SK-N-SH (cell line): ENCODE data around the gene SLCO1B3. TPM values are rescaled to one million over a fixed set of nuclear protein-coding genes. Genes with fewer than 3 reads are reported as not detected.

Experiments used
- CTCF ChIA-PET: fragments of 300-600, 350-600 bp; formaldehyde crosslinking; extraction: SDS; loops from one replicate; lab custom pipeline; 2021; lab: Yijun Ruan, JAX
- POLR2A ChIA-PET: fragments of 350-600 bp; sonication (Branson Sonifier 250); formaldehyde crosslinking; extraction: SDS; loops from one replicate; lab custom pipeline; 2020; ENCODE audit warnings: antibody characterized with exemption, inconsistent platforms; lab: Yijun Ruan, JAX
- DNase-seq: peaks from one replicate; pipeline ENCODE4 v3.0.0; 2012
- H2AFZ ChIP-seq: fragments of 200-600 bp; sonication (generic); 2 replicates; pipeline ENCODE4 v1.8.1; 2016; ENCODE audit warnings: antibody characterized with exemption, mild to moderate bottlenecking, low read depth
- H3F3A ChIP-seq: fragments of 200-600 bp; sonication (generic); replicated peaks from 2 replicates; pipeline ENCODE3; 2016; ENCODE audit warnings: antibody characterized with exemption, mild to moderate bottlenecking; ENCODE audit not compliant: insufficient read depth
- H3K27ac ChIP-seq, 2 experiments: fragments of 200-500 bp in 1 of 2; fragments of 200-600 bp in 1 of 2; sonication (Bioruptor generic) in 1 of 2; sonication (generic), shearing (Covaris generic) in 1 of 2; 2 replicates each; pipeline versions ENCODE4 v1.5.1 to v1.6.1; 2014 to 2016; ENCODE audit warnings: low read depth in 2 of 2, inconsistent platforms in 1 of 2, low read length in 1 of 2, mild to moderate bottlenecking in 1 of 2, mixed read lengths in 1 of 2
- H3K27me3 ChIP-seq: fragments of 200-600 bp; sonication (generic), shearing (Covaris generic); 2 replicates; pipeline ENCODE4 v1.6.1; 2016; ENCODE audit warnings: mixed run types; ENCODE audit not compliant: insufficient read depth
- H3K36me3 ChIP-seq, 2 experiments: fragments of 200-500 bp in 1 of 2; fragments of 200-600 bp in 1 of 2; sonication (Bioruptor generic) in 1 of 2; sonication (generic) in 1 of 2; replicated peaks in 1 of 2; 2 replicates each; pipeline versions ENCODE3 to v1.5.1; 2014 to 2016; ENCODE audit warnings: low read length in 1 of 2, mild to moderate bottlenecking in 1 of 2; ENCODE audit not compliant: insufficient read depth in 2 of 2, control insufficient read depth in 1 of 2
- H3K4me1 ChIP-seq, 2 experiments: fragments of 200-500 bp in 1 of 2; fragments of 200-600 bp in 1 of 2; sonication (Bioruptor generic) in 1 of 2; sonication (generic), shearing (Covaris generic) in 1 of 2; 2 replicates each; pipeline versions ENCODE4 v1.5.1 to v1.6.1; 2014 to 2016; ENCODE audit warnings: low read depth in 1 of 2, low read length in 1 of 2, mixed run types in 1 of 2; ENCODE audit not compliant: insufficient read depth in 2 of 2, control insufficient read depth in 1 of 2
- H3K4me2 ChIP-seq: fragments of 200-600 bp; sonication (generic), shearing (Covaris generic); 2 replicates; pipeline ENCODE4 v1.6.1; 2017; ENCODE audit warnings: mixed run types
- H3K4me3 ChIP-seq, 2 experiments: fragments of 200-500 bp in 1 of 2; fragments of 200-600 bp in 1 of 2; sonication (Bioruptor generic) in 1 of 2; sonication (generic), shearing (Covaris generic) in 1 of 2; 2 replicates each; pipeline versions ENCODE4 v1.5.1 to v1.8.1; 2014 to 2016; ENCODE audit warnings: low read depth in 2 of 2, inconsistent platforms in 1 of 2, low read length in 1 of 2, mild to moderate bottlenecking in 1 of 2, mixed read lengths in 1 of 2, moderate library complexity in 1 of 2
- H3K79me2 ChIP-seq: fragments of 200-600 bp; sonication (generic); 2 replicates; pipeline ENCODE4 v1.8.1; 2017; ENCODE audit warnings: mild to moderate bottlenecking; ENCODE audit not compliant: insufficient read depth
- H3K9ac ChIP-seq: fragments of 200-600 bp; sonication (generic); 2 replicates; pipeline ENCODE4 v1.6.1; 2017; ENCODE audit warnings: mixed run types
- H3K9me2 ChIP-seq: fragments of 200-600 bp; sonication (generic); 2 replicates; pipeline ENCODE4 v1.6.1; 2017; ENCODE audit warnings: mixed run types
- H3K9me3 ChIP-seq: fragments of 200-600 bp; sonication (generic); 2 replicates; pipeline ENCODE4 v1.6.1; 2017; ENCODE audit warnings: mixed run types, mild to moderate bottlenecking, moderate library complexity
- H4K20me1 ChIP-seq: fragments of 200-600 bp; sonication (generic); 2 replicates; pipeline ENCODE4 v1.6.1; 2017; ENCODE audit warnings: mild to moderate bottlenecking, mixed run types; ENCODE audit not compliant: insufficient read depth
- CTCF ChIP-seq: fragments of 200-600 bp; sonication (generic); IDR thresholded peaks from 2 replicates; pipeline ENCODE4 v1.6.1; 2017; ENCODE audit warnings: antibody characterized with exemption, mild to moderate bottlenecking, moderate library complexity
- ELF1 ChIP-seq: IDR thresholded peaks from 2 replicates; pipeline ENCODE4 v1.4.0; 2012
- FOXJ3 ChIP-seq: sonication (generic); formaldehyde crosslinking; IDR thresholded peaks from 2 replicates; pipeline ENCODE4 v1.5.1; 2020; ENCODE audit warnings: mild to moderate bottlenecking, missing genetic modification reagents
- FOXM1 ChIP-seq: IDR thresholded peaks from 2 replicates; pipeline ENCODE4 v1.4.0; 2012; ENCODE audit warnings: low read depth, mild to moderate bottlenecking
- GABPA ChIP-seq: IDR thresholded peaks from 2 replicates; pipeline ENCODE4 v1.4.0; 2012; ENCODE audit warnings: low read depth, mild to moderate bottlenecking
- GATA2 ChIP-seq: sonication (generic); formaldehyde crosslinking; IDR thresholded peaks from 2 replicates; pipeline ENCODE4 v1.5.0; 2020; ENCODE audit warnings: mild to moderate bottlenecking, missing genetic modification reagents
- IRF3 ChIP-seq: fragments of 150-350 bp; IDR thresholded peaks from 2 replicates; pipeline ENCODE4 v1.6.1; 2016; ENCODE audit warnings: mild to moderate bottlenecking, low read depth, low read length
- JUND ChIP-seq: IDR thresholded peaks from 2 replicates; pipeline ENCODE4 v1.4.0; 2012
- MXI1 ChIP-seq: IDR thresholded peaks from 2 replicates; pipeline ENCODE4 v1.6.1; 2012; ENCODE audit warnings: mild to moderate bottlenecking, low read depth, low read length, improper control_type of control experiment
- NFIC ChIP-seq: IDR thresholded peaks from 2 replicates; pipeline ENCODE4 v1.4.0; 2012; ENCODE audit warnings: borderline replicate concordance
- NRF1 ChIP-seq: IDR thresholded peaks from 2 replicates; pipeline ENCODE4 v1.6.1; 2012; ENCODE audit warnings: low read depth, mild to moderate bottlenecking, low read length
- RAD21 ChIP-seq: IDR thresholded peaks from 2 replicates; pipeline ENCODE4 v1.6.1; 2012; ENCODE audit warnings: mild to moderate bottlenecking, low read length
- RCOR1 ChIP-seq: fragments of 150-350 bp; IDR thresholded peaks from 2 replicates; pipeline ENCODE4 v1.6.1; 2017; ENCODE audit warnings: antibody characterized with exemption, low read length
- SIN3A ChIP-seq: IDR thresholded peaks from 2 replicates; pipeline ENCODE4 v1.6.1; 2012; ENCODE audit warnings: low read depth, mild to moderate bottlenecking, low read length, moderate library complexity, borderline replicate concordance
- TAF1 ChIP-seq: IDR thresholded peaks from 2 replicates; pipeline ENCODE4 v1.6.1; 2012; ENCODE audit warnings: low read depth, mild to moderate bottlenecking, low read length, moderate library complexity, borderline replicate concordance
- TCF12 ChIP-seq: IDR thresholded peaks from 2 replicates; pipeline ENCODE4 v1.4.0; 2012
- TEAD4 ChIP-seq: IDR thresholded peaks from 2 replicates; pipeline ENCODE4 v1.4.0; 2012; ENCODE audit warnings: mild to moderate bottlenecking, borderline replicate concordance; ENCODE audit not compliant: insufficient read depth
- WGBS: methylation state at CpG from one replicate; pipeline ENCODE4 v1.1.6; 2017; ENCODE audit warnings: low lambda C conversion rate; 5-methylcytosine and 5-hydroxymethylcytosine counted together
- polyA plus RNA-seq, 3 experiments: library from polyadenylated mRNA; depleted of rRNA; stranded (reverse); fragments of >200 nt; gene quantifications; 2 replicates each; pipeline ENCODE4 v1.2.3, GENCODE V29; 2012
- TF ChIP-seq, protein P1 (sequence below): IDR thresholded peaks from 2 replicates; pipeline ENCODE4 v1.6.1; 2012; ENCODE audit warnings: mild to moderate bottlenecking, low read depth, low read length, moderate library complexity
- TF ChIP-seq, protein P2 (sequence below): IDR thresholded peaks from 2 replicates; pipeline ENCODE4 v1.4.0; 2012; ENCODE audit warnings: low read depth, borderline replicate concordance

The SLCO1B3 gene
- polyA plus RNA-seq, 1 of the 3 experiments (the other 2 are of a cell fraction): not detected

DNA sequence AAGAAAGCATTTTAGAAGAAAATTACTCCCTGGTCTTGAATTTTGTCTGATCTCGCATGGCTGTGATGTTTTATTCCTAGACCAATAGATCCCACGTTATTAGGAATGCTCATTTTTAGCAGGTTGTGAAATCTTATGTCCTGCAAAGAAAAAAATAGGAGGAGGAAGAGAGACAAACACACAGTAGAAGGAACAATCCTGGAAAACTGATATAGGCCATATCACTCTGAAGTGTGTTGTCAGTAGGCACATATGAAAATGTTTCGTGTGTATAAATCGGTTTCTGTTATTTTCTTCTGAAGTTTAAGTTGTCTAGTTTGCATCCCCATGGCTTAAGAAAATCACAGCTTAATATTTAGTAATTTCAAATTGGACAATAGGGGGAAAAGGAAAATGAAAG is 12.4 kb downstream of the SLCO1B3 start:
- ChIA-PET POLR2A (no interaction called here), CTCF (no interaction called here)
- no peaks in the 10 kb centered on the region for H3K79me2 ChIP-seq
- no peaks in the 10 kb centered on the region for H3F3A ChIP-seq
- no peak overlapping the region for H3K27ac ChIP-seq
- H3K9me2 ChIP-seq: no peaks in the 10 kb centered on the region
- WGBS: 27% methylated on average over 4 of the region's 4 CpGs
- no peaks in the 10 kb centered on the region for H3K4me1 ChIP-seq
- H3K9ac ChIP-seq: no peak overlapping the region
- no peaks in the 10 kb centered on the region for H3K9me3 ChIP-seq
- no peak overlapping the region for H2AFZ ChIP-seq
- H4K20me1 ChIP-seq: no peaks in the 10 kb centered on the region
- H3K4me3 ChIP-seq: no peak overlapping the region
- no peak overlapping the region for H3K4me2 ChIP-seq
- no peak for TF ChIP-seq FOXJ3 (CRISPR knock-in tag)
- TF ChIP-seq SIN3A: no peak
- no peak for TF ChIP-seq GATA2 (CRISPR knock-in tag)
- TF ChIP-seq, protein P1, sequence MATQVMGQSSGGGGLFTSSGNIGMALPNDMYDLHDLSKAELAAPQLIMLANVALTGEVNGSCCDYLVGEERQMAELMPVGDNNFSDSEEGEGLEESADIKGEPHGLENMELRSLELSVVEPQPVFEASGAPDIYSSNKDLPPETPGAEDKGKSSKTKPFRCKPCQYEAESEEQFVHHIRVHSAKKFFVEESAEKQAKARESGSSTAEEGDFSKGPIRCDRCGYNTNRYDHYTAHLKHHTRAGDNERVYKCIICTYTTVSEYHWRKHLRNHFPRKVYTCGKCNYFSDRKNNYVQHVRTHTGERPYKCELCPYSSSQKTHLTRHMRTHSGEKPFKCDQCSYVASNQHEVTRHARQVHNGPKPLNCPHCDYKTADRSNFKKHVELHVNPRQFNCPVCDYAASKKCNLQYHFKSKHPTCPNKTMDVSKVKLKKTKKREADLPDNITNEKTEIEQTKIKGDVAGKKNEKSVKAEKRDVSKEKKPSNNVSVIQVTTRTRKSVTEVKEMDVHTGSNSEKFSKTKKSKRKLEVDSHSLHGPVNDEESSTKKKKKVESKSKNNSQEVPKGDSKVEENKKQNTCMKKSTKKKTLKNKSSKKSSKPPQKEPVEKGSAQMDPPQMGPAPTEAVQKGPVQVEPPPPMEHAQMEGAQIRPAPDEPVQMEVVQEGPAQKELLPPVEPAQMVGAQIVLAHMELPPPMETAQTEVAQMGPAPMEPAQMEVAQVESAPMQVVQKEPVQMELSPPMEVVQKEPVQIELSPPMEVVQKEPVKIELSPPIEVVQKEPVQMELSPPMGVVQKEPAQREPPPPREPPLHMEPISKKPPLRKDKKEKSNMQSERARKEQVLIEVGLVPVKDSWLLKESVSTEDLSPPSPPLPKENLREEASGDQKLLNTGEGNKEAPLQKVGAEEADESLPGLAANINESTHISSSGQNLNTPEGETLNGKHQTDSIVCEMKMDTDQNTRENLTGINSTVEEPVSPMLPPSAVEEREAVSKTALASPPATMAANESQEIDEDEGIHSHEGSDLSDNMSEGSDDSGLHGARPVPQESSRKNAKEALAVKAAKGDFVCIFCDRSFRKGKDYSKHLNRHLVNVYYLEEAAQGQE: no peak
- TF ChIP-seq GABPA: no peak
- TF ChIP-seq NRF1: no peak
- no peak for TF ChIP-seq ELF1
- TF ChIP-seq TEAD4: no peak
- no peak for TF ChIP-seq TCF12
- TF ChIP-seq TAF1: no peak
- TF ChIP-seq, protein P2, sequence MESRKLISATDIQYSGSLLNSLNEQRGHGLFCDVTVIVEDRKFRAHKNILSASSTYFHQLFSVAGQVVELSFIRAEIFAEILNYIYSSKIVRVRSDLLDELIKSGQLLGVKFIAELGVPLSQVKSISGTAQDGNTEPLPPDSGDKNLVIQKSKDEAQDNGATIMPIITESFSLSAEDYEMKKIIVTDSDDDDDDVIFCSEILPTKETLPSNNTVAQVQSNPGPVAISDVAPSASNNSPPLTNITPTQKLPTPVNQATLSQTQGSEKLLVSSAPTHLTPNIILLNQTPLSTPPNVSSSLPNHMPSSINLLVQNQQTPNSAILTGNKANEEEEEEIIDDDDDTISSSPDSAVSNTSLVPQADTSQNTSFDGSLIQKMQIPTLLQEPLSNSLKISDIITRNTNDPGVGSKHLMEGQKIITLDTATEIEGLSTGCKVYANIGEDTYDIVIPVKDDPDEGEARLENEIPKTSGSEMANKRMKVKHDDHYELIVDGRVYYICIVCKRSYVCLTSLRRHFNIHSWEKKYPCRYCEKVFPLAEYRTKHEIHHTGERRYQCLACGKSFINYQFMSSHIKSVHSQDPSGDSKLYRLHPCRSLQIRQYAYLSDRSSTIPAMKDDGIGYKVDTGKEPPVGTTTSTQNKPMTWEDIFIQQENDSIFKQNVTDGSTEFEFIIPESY: no peak
- no peak for TF ChIP-seq FOXM1
- no peak for DNase-seq
- H3K27me3 ChIP-seq: no peaks in the 10 kb centered on the region
- H3K36me3 ChIP-seq: no peaks in the 10 kb centered on the region

- CTCF ChIA-PET: interaction anchor here (1.1 kb wide), 1 partner anchor 19 kb away, joined by 3 read pairs; no protein-coding TSS in a partner anchor
- Histone ChIP-seq H3K4me2 (no peak overlapping the region), H3K9me3 (no peaks in the 10 kb centered on the region), H2AFZ (no peak overlapping the region), H3K4me1 (no peaks in the 10 kb centered on the region), H3K27ac (no peak overlapping the region), H3K27me3 (no peaks in the 10 kb centered on the region), H4K20me1 (no peaks in the 10 kb centered on the region), H3K9me2 (no peaks in the 10 kb centered on the region), H3K79me2 (no peaks in the 10 kb centered on the region), H3K4me3 (no peak overlapping the region), H3K9ac (no peak overlapping the region), H3F3A (no peaks in the 10 kb centered on the region), H3K36me3 (no peaks in the 10 kb centered on the region)
- no peak for DNase-seq
- POLR2A ChIA-PET: no interaction called here
- 27% methylated on average over 3 of the region's 3 CpGs for WGBS
- TF ChIP-seq RAD21: no peak
- TF ChIP-seq CTCF: no peak
- TF ChIP-seq GABPA: no peak
- TF ChIP-seq, protein P2: no peak
- no peak for TF ChIP-seq RCOR1
- TF ChIP-seq JUND: no peak
- no peak for TF ChIP-seq NFIC
- TF ChIP-seq FOXM1: no peak
- no peak for TF ChIP-seq IRF3
- TF ChIP-seq MXI1: no peak
Measured at GRCh38 chr12:20829919-20830318, 19.4 kb downstream of the SLCO1B3 start.
